ENCODE measurements around the gene HDAC4.
A peak's percentile ranks its signal among the peaks of the same experiment; 100 is the strongest.

HDAC4 gene

GRCh38 chr2:239294571-239295054 lies 106.2 kb downstream of the HDAC4 start:
- no peak for DNase-seq (ENCODE audit: low spot score)

DNA sequence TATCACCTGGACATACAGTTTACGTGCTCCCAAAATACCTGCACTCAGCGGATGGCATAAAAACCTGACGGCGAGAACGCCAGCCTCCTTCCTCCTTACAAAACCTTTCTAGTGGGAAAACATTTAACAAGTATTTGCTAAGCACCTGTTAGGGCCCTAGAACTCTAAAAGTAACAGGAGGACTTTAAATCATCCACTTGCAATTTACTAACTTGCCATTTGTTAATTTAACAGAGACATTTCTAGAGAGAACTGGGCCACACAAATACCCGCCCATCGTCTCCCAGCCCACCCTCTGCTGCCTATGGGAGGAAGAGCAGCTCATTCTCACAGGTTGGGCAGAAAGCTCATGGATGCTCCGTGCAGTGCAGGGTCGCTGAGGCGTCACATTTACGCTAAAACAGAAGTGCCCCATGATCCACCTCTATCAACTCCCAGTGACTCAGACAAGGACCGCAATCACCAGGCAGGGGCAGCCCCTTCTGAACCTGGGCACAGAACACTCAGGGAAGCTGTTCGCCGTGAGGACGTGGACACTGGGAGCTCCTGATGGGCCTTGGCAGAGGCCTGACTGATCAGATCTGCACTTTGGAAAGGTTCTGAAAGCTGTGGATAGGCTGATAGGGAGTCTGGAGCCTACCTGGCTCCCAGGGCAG lies 106.9 kb downstream of the HDAC4 start:
- DNase-seq (ENCODE audit: low spot score), result no peak

- no peak for DNase-seq (ENCODE audit: low spot score)
Measured at GRCh38 chr2:239292959-239293774, 107.7 kb downstream of the HDAC4 start.

DNA sequence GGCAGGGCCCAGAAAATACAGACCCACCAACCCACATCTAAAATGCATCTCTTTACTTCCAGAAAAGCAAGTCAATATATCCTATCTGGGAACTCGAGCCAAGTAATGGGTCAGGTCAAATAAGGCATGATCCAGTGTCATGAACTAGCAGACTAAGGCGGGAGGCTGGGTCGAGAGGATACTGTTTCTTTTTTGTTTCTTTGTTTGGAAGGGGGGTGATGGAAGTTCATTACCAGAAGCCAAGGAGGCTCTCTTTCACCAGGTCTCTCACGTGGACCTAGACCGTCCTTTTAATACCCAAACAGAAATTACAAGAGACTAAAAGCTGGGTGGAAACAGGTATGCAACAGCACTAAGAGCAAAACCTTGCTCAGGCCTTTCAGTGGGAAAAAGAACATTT lies 108.3 kb downstream of the HDAC4 start:
- no peak for DNase-seq (ENCODE audit: low spot score)

GRCh38 chr2:239291475-239292350 lies 109.1 kb downstream of the HDAC4 start:
- DNase-seq (ENCODE audit: low spot score), result no peak

DNA sequence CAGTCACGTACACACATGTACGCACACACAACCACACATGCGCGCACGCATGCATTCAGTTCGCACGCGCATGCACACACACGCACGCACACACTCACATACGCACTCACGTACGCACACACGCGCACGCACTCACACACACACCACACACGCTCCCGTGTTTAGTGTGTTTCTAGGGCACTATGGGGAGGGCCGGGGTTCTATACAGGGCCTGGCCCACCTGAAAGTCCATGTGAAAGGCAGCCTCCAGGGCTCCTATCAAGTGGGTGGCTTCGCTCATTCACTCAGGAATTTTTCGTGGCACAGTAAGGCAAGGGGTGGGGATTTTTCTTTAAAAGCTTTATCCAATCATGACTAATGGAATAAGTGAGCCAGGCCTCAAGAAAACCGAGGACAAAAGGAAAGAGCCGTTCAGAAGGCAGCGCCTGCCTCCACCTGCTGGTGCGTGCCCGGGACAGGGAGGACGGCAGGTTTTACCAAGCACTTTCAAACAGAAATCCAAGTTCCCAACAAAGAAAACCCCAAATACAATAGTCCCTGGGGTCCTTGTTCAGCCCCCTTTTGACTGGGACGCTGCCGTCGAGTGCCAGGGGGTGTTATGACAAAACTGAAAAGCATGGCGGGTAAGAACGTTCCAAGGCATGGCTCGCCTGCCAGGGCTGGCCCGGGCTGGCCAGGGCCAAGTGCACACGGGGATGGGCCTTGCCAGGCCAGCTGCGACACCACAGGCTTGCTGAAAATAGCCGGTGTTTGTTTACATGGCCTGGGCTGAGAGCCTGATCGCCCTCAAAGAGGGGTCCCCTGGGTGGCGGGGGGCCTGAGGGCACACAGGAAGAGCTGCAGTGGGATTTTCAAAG lies 110.0 kb downstream of the HDAC4 start:
- no peak for DNase-seq (ENCODE audit: low spot score)

- no peak for DNase-seq (ENCODE audit: low spot score)
Measured at GRCh38 chr2:239289545-239289944, 111.3 kb downstream of the HDAC4 start.

- no peak for DNase-seq (ENCODE audit: low spot score)
Measured at GRCh38 chr2:239288951-239289511, 111.8 kb downstream of the HDAC4 start.

GRCh38 chr2:239288237-239288636 lies 112.6 kb downstream of the HDAC4 start:
- DNase-seq (ENCODE audit: low spot score), result no peak

DNA sequence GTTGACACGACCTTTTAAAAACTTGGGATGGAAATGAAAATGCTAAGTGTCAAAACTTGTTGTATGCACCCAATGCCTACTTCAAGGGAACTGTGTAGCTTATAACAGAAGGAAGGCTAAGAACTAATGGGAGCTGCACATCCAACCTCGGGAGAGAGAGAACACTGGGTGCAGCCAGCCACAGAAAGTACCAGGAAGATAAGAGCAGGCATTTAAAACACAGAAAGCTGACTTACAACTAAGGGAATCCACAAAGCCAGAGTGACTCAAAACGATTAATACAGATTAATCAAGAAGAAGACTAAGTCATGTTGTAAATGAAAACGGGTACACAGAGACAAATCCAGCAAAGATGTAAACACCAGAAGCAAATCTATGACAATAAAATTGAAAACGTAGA lies 113.4 kb downstream of the HDAC4 start:
- DNase-seq (ENCODE audit: low spot score), result no peak

DNA sequence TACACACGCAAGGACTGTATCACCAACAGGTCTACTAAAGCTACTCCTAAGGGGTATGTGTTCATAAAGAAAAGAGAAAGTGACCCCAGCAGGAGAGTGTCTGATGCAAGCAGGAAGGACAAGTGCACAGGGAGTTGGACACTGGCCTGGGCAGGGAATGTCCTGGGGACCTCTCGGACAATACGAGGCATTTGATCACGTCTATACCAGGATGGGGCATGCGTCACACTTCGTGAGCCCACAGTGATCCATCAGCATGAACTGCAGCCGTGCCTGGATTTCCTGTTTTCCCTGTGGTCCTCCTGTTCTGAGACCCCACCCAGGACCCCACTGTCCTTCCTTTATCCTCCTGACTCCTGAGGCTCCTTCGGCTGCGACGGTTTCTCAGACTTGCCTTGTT lies 113.9 kb downstream of the HDAC4 start:
- DNase-seq (ENCODE audit: low spot score), result no peak

DNA sequence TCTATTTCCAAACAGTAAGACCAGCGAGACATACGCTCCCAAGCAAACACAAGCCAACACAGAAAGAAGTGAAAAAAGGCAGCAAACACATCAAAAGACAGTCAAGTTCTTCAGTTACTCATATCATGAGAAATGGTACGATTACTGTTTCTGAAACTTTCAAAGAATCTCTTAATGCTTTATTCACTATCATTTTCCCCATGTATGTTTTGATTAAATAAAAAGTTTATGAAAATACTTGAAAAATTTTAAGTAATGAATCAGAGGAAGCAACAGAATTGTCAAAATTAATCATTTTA lies 114.9 kb downstream of the HDAC4 start:
- DNase-seq (ENCODE audit: low spot score), result no peak

DNA sequence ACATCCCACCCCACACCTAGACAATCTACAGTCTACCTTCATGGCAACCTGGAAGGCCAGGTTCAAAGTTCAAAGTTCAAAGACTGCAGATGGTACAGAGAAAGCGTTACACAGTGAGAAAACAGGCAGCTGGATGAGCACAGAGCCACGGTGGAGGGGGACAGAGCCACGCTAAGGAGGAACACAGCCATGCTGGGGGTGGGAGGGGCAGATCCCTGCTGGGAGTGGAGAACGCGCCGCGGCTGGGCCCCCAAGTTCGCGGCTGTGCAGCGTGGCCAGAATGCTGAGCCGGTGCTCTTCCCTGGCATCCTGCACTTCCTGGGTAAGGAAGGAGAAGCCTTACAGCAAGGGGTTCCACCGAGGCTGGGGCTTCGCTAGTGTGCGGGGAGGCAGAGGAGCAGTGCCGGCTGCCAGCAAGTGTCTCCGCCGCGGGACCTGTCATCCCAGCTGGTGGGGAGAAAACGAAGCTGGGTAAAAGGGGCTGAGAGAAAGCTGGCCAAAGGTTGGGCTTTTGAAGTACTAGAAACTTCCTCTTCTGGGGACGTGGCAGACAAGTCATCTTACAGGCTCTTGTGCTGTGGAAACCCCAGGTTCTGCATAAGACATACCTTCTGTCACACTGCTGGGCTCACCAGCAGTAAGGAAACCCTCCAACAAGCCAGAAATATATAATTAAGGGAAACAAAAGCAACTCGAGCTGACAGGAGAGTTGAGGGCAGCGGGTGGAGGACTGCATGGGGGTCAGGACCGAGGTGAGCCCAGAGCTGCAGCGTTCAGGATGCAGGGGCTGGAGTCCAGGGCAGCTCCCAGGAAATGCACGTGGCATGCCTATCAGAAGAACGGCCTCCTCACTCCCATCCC lies 115.5 kb downstream of the HDAC4 start:
- DNase-seq (ENCODE audit: low spot score), result no peak

DNA sequence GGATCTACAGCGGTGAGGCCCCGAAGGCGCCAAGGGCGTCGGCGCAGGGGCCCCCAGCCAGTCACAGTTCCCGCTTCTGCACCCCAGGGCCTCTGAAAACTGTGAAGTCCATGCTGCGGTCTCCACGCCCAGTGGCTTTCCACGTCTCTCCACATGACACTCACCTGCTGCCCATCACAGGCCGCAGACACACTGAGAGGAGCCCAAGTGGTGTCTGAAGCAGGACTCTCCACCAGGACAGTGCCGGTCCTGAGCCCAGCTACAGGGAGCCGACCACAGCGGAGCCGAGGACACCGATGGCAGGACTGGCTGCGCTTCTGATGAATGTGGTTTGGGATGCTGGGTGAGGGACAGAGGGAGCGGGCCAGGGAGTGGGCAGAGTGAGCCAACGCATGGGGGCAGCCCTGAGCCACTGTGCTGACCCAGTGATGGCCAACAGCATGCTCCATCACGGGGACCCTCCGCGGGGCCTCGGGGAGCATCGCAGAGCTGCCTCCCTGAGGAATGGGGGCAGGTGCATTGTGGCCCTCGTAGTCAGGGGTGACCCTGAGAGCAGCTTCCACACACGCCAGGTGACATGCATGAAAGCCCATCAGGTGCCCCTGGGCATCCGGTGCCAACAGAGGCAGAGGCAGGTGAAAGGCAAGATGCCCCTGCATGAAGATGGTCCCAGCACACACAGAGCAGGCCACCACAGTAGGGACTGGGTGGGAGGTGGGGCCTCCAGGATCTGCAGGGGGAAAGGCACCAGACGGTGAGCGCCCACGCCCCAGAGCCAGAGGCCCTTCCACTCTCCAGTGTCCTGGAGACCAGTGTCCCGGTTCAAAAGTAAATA lies 116.6 kb downstream of the HDAC4 start:
- DNase-seq (ENCODE audit: low spot score), result no peak

- DNase-seq (ENCODE audit: low spot score), result no peak
Measured at GRCh38 chr2:239283288-239283945, 117.4 kb downstream of the HDAC4 start.

GRCh38 chr2:239282448-239283287 lies 118.2 kb downstream of the HDAC4 start:
- DNase-seq (ENCODE audit: low spot score), result no peak

GRCh38 chr2:239280296-239281017 lies 120.4 kb downstream of the HDAC4 start:
- DNase-seq (ENCODE audit: low spot score), result peak; percentile 79
